Neural progenitor cell (in vitro differentiated cells): Measurements from ENCODE around the gene ADCK1. TPM values are rescaled to one million over a fixed set of nuclear protein-coding genes. Genes with fewer than 3 reads are reported as not detected.

Experiments used
- DNase-seq: peaks from one replicate; pipeline ENCODE4 v3.0.0-alpha.2; 2016; ENCODE audit warnings: low spot score
- H2AFZ ChIP-seq: fragments of 200-600 bp; sonication (generic); replicated peaks from 2 replicates; pipeline ENCODE4 v1.6.1; 2016; ENCODE audit warnings: antibody characterized with exemption
- H3F3A ChIP-seq: fragments of 200-600 bp; sonication (generic); 2 replicates; pipeline ENCODE4 v1.6.1; 2016; ENCODE audit warnings: antibody characterized with exemption, low read depth
- H3K27ac ChIP-seq: fragments of 200-600 bp; sonication (generic); 2 replicates; pipeline ENCODE4 v1.5.1; 2016; ENCODE audit warnings: mild to moderate bottlenecking
- H3K27me3 ChIP-seq: fragments of 200-600 bp; sonication (generic); 2 replicates; pipeline ENCODE4 v1.6.1; 2016; ENCODE audit warnings: mild to moderate bottlenecking, moderate library complexity
- H3K36me3 ChIP-seq: fragments of 200-600 bp; sonication (generic); 2 replicates; pipeline ENCODE4 v1.5.1; 2016
- H3K4me1 ChIP-seq: fragments of 200-600 bp; sonication (generic); 2 replicates; pipeline ENCODE4 v1.6.1; 2016; ENCODE audit warnings: mixed run types
- H3K4me2 ChIP-seq: fragments of 200-600 bp; sonication (generic); 2 replicates; pipeline ENCODE4 v1.6.1; 2016
- H3K4me3 ChIP-seq: fragments of 200-600 bp; sonication (generic); 2 replicates; pipeline ENCODE4 v1.5.1; 2016
- H3K79me2 ChIP-seq: fragments of 200-600 bp; sonication (generic); 2 replicates; pipeline ENCODE4 v1.6.1; 2016; ENCODE audit warnings: low read depth
- H3K9ac ChIP-seq: fragments of 200-600 bp; sonication (generic); 2 replicates; pipeline ENCODE4 v1.6.1; 2016
- H3K9me3 ChIP-seq: fragments of 200-600 bp; sonication (generic); 2 replicates; pipeline ENCODE4 v1.5.1; 2016; ENCODE audit warnings: low read depth
- H4K20me1 ChIP-seq: fragments of 200-600 bp; sonication (generic); 2 replicates; pipeline ENCODE4 v1.6.1; 2016; ENCODE audit warnings: low read depth
- H3K27ac Mint-ChIP-seq: 3 replicates; pipeline ENCODE4 v1.8.0; 2021; ENCODE audit warnings: mixed read lengths
- H3K27me3 Mint-ChIP-seq: 2 replicates; pipeline ENCODE4 v1.8.0; 2022; ENCODE audit warnings: low read depth, mild to moderate bottlenecking, inconsistent platforms, moderate library complexity, mixed read lengths; ENCODE audit not compliant: insufficient read depth
- H3K36me3 Mint-ChIP-seq: 3 replicates; pipeline ENCODE4 v1.8.0; 2021; ENCODE audit warnings: mixed read lengths
- H3K4me1 Mint-ChIP-seq: 3 replicates; pipeline ENCODE4 v1.8.0; 2021; ENCODE audit warnings: mixed read lengths
- H3K4me3 Mint-ChIP-seq: 3 replicates; pipeline ENCODE4 v1.8.0; 2021; ENCODE audit warnings: mild to moderate bottlenecking, moderate library complexity, mixed read lengths
- H3K9me3 Mint-ChIP-seq: 3 replicates; pipeline ENCODE4 v1.8.0; 2020; ENCODE audit warnings: mixed read lengths
- EZH2 ChIP-seq: fragments of 200-600 bp; sonication (generic); IDR thresholded peaks from 2 replicates; pipeline ENCODE4 v1.6.1; 2017; ENCODE audit warnings: antibody characterized with exemption, mild to moderate bottlenecking, moderate library complexity
- EZH2phosphoT487 ChIP-seq: fragments of 200-600 bp; sonication (generic); IDR thresholded peaks from 2 replicates; pipeline ENCODE4 v1.6.1; 2017; ENCODE audit warnings: antibody characterized with exemption
- small RNA-seq: library from RNA; depleted of rRNA; stranded (forward); fragments of <200 nt; gene quantifications from one replicate; pipeline ENCODE3, GENCODE V24; 2015
- total RNA-seq: library from RNA; depleted of rRNA; stranded (reverse); fragments of >200 nt; gene quantifications from 2 replicates; pipeline ENCODE4 v1.2.3, GENCODE V29; 2015; ENCODE audit warnings: low replicate concordance
- TF ChIP-seq, protein P1 (sequence below): fragments of 200-600 bp; sonication (generic); IDR thresholded peaks from 2 replicates; pipeline ENCODE4 v1.5.1; 2017; ENCODE audit warnings: antibody characterized with exemption, mild to moderate bottlenecking

Gene ADCK1
- total RNA-seq, 1 donor from 2014 or later: 1.6 TPM

DNA sequence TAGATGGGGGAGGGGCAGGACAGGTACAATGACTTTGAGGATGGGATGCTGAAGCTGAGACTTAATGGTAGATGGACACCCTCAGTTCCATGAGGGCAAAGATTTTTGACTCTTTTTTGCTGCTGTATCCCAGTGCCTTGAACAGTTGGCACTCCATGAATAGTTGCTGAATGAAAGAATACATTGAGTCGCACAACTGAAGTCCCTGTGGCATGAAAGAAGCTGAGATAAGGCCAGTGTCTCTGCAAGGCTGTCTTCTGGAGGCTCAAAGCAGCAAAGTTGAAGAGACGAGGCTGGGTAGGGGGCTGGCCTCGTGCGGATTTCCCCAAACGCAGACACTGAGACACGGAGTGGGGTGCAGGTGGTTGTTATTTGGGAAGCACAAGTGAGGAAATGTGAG, 179.3 kb downstream of the ADCK1 start:
- DNase-seq: no peak
- Histone ChIP-seq H3K27ac (no peak overlapping the region), H3K4me2 (peak overlapping the region; percentile 45), H3K4me3 (no peak overlapping the region), H4K20me1 (no peaks in the 10 kb centered on the region), H3F3A (peaks cover 9% of the 10 kb centered on the region), H3K27me3 (peaks cover 22% of the 10 kb centered on the region), H3K36me3 (no peaks in the 10 kb centered on the region), H3K9ac (no peak overlapping the region), H3K9me3 (no peaks in the 10 kb centered on the region), H3K79me2 (no peaks in the 10 kb centered on the region), H2AFZ (no peak overlapping the region), H3K4me1 (peaks cover 13% of the 10 kb centered on the region)
- Mint-ChIP-seq H3K27me3 (peaks cover 16% of the 10 kb centered on the region), H3K9me3 (peaks cover 3% of the 10 kb centered on the region), H3K4me3 (no peak overlapping the region), H3K27ac (no peak overlapping the region), H3K4me1 (peaks cover 12% of the 10 kb centered on the region), H3K36me3 (no peaks in the 10 kb centered on the region)
- TF ChIP-seq EZH2phosphoT487 (no peak), EZH2 (no peak)

DNA sequence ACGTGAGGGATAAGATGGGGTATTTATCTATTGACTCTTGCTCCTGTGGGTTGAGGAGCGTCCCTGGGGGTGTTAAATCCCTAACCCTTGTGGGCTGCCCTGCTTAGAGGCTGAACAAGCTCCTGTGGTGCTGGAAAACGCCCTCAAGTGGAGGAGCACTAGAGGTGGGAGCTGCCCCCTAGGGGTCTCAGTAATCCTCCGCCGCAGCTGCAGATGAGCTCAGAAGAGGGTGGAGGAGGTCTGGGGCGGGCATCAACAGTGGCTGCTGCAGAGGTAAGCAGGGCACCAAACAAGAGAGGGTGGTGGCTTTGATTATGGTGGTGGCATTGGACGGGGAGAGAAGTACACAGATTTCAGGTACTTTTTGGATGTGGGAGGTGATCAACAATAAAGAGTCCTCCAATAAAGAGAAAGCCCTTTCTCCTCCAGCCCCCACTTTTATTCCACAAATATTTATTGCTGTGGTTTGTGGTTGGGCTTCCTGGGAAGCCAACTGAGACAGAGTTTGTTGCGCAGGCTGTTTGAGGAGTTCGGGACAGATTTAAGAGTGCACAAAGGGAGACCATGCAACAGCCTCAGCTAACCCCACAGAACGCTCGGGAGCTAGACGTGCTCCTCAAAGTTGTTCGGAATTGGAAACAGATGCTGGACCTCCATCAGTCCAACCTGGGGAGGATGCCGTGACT, 179.9 kb downstream of the ADCK1 start:
- H3K4me1 ChIP-seq: peaks cover 13% of the 10 kb centered on the region
- peak overlapping the region; percentile 13 for H3K4me3 Mint-ChIP-seq
- H3K9ac ChIP-seq: no peak overlapping the region
- H3K9me3 Mint-ChIP-seq: peaks cover 3% of the 10 kb centered on the region
- H3K27ac Mint-ChIP-seq: no peak overlapping the region
- H4K20me1 ChIP-seq: no peaks in the 10 kb centered on the region
- no peak overlapping the region for H3K27ac ChIP-seq
- peaks cover 9% of the 10 kb centered on the region for H3F3A ChIP-seq
- H3K36me3 ChIP-seq: no peaks in the 10 kb centered on the region
- no peaks in the 10 kb centered on the region for H3K79me2 ChIP-seq
- H3K4me2 ChIP-seq: peak overlapping the region; percentile 93
- peaks cover 22% of the 10 kb centered on the region for H3K27me3 ChIP-seq
- no peak overlapping the region for H3K4me3 ChIP-seq
- peaks cover 12% of the 10 kb centered on the region for H3K4me1 Mint-ChIP-seq
- peaks cover 16% of the 10 kb centered on the region for H3K27me3 Mint-ChIP-seq
- peak; percentile 32 for TF ChIP-seq EZH2phosphoT487
- TF ChIP-seq, protein P1, sequence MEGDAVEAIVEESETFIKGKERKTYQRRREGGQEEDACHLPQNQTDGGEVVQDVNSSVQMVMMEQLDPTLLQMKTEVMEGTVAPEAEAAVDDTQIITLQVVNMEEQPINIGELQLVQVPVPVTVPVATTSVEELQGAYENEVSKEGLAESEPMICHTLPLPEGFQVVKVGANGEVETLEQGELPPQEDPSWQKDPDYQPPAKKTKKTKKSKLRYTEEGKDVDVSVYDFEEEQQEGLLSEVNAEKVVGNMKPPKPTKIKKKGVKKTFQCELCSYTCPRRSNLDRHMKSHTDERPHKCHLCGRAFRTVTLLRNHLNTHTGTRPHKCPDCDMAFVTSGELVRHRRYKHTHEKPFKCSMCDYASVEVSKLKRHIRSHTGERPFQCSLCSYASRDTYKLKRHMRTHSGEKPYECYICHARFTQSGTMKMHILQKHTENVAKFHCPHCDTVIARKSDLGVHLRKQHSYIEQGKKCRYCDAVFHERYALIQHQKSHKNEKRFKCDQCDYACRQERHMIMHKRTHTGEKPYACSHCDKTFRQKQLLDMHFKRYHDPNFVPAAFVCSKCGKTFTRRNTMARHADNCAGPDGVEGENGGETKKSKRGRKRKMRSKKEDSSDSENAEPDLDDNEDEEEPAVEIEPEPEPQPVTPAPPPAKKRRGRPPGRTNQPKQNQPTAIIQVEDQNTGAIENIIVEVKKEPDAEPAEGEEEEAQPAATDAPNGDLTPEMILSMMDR: peak; percentile 48
- TF ChIP-seq EZH2: no peak
- no peak overlapping the region for H2AFZ ChIP-seq
- H3K36me3 Mint-ChIP-seq: no peaks in the 10 kb centered on the region
- H3K9me3 ChIP-seq: no peaks in the 10 kb centered on the region
- peak; percentile 64 for DNase-seq

DNA sequence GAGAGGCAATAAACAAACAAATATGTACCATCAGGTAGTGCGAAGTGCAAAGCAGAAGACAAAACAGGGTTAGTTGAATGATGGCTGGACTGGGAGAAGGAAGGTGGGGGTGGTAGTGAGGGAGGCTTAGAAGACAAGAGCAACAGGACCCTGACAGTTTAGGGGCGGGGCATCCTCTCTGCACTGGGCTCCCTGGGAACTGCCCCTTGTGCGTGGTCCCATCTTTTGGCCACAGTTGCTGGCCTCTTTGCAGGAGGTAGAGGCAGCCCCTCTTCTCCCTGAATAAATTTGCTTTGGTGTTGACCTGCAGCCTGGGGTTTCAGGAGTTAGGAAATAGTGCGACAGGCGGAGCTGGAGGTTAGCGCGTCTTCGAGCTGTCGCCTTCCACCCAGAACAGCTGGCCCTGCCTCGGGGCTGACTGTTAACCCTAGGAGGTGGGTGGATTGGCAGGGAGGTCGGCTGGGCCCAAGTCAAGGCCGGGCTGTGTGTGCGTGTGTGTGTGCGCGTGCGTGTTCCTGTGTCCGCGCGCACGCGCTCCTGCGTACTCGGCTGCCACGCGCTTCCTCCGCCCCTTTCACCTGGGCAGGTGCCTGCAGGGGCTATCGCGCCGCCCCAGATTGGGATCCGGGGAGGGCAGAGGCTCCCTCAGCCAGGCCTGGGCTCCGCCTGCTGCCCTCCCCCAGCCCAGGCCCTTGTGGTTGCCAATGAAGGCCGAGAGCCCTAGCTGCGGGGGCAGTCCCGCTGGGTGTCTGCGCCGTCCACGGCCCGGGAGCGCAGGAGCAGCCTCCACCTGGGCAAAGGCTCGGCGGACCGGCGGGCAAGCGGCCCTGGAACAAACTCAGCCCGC, 180.8 kb downstream of the ADCK1 start:
- DNase-seq: peak; percentile 47
- no peak overlapping the region for H3K9ac ChIP-seq
- peak overlapping the region; percentile 13 for H3K4me3 Mint-ChIP-seq
- H3K27ac Mint-ChIP-seq: no peak overlapping the region
- no peak overlapping the region for H3K27ac ChIP-seq
- H3K4me2 ChIP-seq: peak overlapping the region; percentile 93
- H3K4me3 ChIP-seq: peak overlapping the region; percentile 52
- peaks cover 13% of the 10 kb centered on the region for H3K4me1 ChIP-seq
- H3K27me3 ChIP-seq: peaks cover 22% of the 10 kb centered on the region
- H3K36me3 Mint-ChIP-seq: no peaks in the 10 kb centered on the region
- no peaks in the 10 kb centered on the region for H3K36me3 ChIP-seq
- peaks cover 19% of the 10 kb centered on the region for H3K4me1 Mint-ChIP-seq
- H3K9me3 Mint-ChIP-seq: peaks cover 3% of the 10 kb centered on the region
- H4K20me1 ChIP-seq: no peaks in the 10 kb centered on the region
- peaks cover 16% of the 10 kb centered on the region for H3K27me3 Mint-ChIP-seq
- H3K9me3 ChIP-seq: no peaks in the 10 kb centered on the region
- H2AFZ ChIP-seq: peak overlapping the region; percentile 87
- TF ChIP-seq, protein P1: no peak
- TF ChIP-seq EZH2: no peak
- TF ChIP-seq EZH2phosphoT487: no peak
- no peaks in the 10 kb centered on the region for H3K79me2 ChIP-seq
- peaks cover 9% of the 10 kb centered on the region for H3F3A ChIP-seq

Small RNA genes lying within 50 kb of the gene (small RNA-seq; reads per million reads assigned to genes)
- not detected for gene RF00019

Other genes starting within 250 kb of the ADCK1 start
- 8.0 and 12.3 TPM in 2 replicates for gene SPTLC2, start 183.5 kb upstream of the ADCK1 start, total RNA-seq
- 13.1 and 19.2 TPM in 2 replicates for gene ALKBH1, start 92.1 kb upstream of the ADCK1 start, total RNA-seq
- gene SLIRP, start 92.0 kb upstream of the ADCK1 start, total RNA-seq: 372 and 519 TPM in 2 replicates
- gene SNW1, start 39.0 kb upstream of the ADCK1 start, total RNA-seq: 72.6 and 105 TPM in 2 replicates